SU-DHL-6 (cell line): ENCODE measurements around the gene ZNF3.

Experiments
- H2AFZ ChIP-seq: fragments of 200-600 bp; sonication (generic); 2 replicates; pipeline ENCODE4 v1.6.1; 2014; ENCODE audit warnings: low read depth, mild to moderate bottlenecking, moderate library complexity, mixed read lengths, antibody characterized with exemption, low read length; ENCODE audit not compliant: severe bottlenecking
- H3F3A ChIP-seq: fragments of 200-600 bp; shearing (Covaris generic); 2 replicates; pipeline ENCODE4 v1.6.0; 2016; ENCODE audit warnings: antibody characterized with exemption, mild to moderate bottlenecking; ENCODE audit not compliant: insufficient read depth
- H3K27ac ChIP-seq: fragments of 200-600 bp; sonication (generic); 2 replicates; pipeline ENCODE4 v1.5.1; 2016; ENCODE audit warnings: low read depth, mild to moderate bottlenecking, low read length, moderate library complexity, mixed read lengths
- H3K27me3 ChIP-seq: fragments of 200-600 bp; sonication (generic), shearing (Covaris generic); 2 replicates; pipeline ENCODE4 v1.6.0; 2014; ENCODE audit warnings: mild to moderate bottlenecking, low read length
- H3K36me3 ChIP-seq: fragments of 200-600 bp; sonication (generic); 2 replicates; pipeline ENCODE4 v1.6.1; 2014; ENCODE audit warnings: mild to moderate bottlenecking, low read length, mixed read lengths
- H3K4me2 ChIP-seq: fragments of 300-600, 200-600 bp; shearing (Covaris generic), sonication (generic); 2 replicates; pipeline ENCODE4 v1.6.0; 2014; ENCODE audit warnings: low read length, low read depth, mild to moderate bottlenecking; ENCODE audit not compliant: poor library complexity, severe bottlenecking
- H3K4me3 ChIP-seq: fragments of 200-600 bp; sonication (generic); 2 replicates; pipeline ENCODE4 v1.5.1; 2014; ENCODE audit warnings: antibody characterized with exemption, low read length, mild to moderate bottlenecking, mixed read lengths; ENCODE audit not compliant: insufficient read depth, poor library complexity, severe bottlenecking
- H3K79me2 ChIP-seq: fragments of 200-600 bp; sonication (generic); 2 replicates; pipeline ENCODE4 v1.6.1; 2014; ENCODE audit warnings: mild to moderate bottlenecking, low read length, moderate library complexity; ENCODE audit not compliant: insufficient read depth
- H3K9ac ChIP-seq: fragments of 200-600 bp; sonication (generic); 2 replicates; pipeline ENCODE4 v1.7.0; 2014; ENCODE audit warnings: mild to moderate bottlenecking, low read length
- H3K9me2 ChIP-seq: fragments of 200-600 bp; sonication (generic); replicated peaks from 2 replicates; pipeline ENCODE4 v1.6.1; 2014; ENCODE audit warnings: low read length; ENCODE audit not compliant: insufficient read depth
- H3K9me3 ChIP-seq: fragments of 200-600 bp; sonication (generic); 2 replicates; pipeline ENCODE4 v1.6.1; 2014; ENCODE audit warnings: low read length, mixed read lengths; ENCODE audit not compliant: insufficient read depth
- H4K20me1 ChIP-seq: fragments of 200-600 bp; sonication (generic); 2 replicates; pipeline ENCODE4 v1.6.1; 2014; ENCODE audit warnings: low read depth, mild to moderate bottlenecking, antibody characterized with exemption, low read length, moderate library complexity, mixed read lengths
- CTCF ChIP-seq: fragments of 200-600 bp; sonication (generic); IDR thresholded peaks from one replicate; pipeline ENCODE4 v1.5.1; 2017; ENCODE audit warnings: antibody characterized with exemption, mild to moderate bottlenecking, low read length, moderate library complexity; ENCODE audit not compliant: insufficient read depth, poor library complexity, severe bottlenecking
- EZH2phosphoT487 ChIP-seq: fragments of 200-600 bp; sonication (generic), shearing (Covaris generic); conservative IDR thresholded peaks from 2 replicates; pipeline ENCODE4 v1.6.1; 2018; ENCODE audit warnings: mild to moderate bottlenecking, antibody characterized with exemption, low read length, moderate library complexity, mixed read lengths

Gene ZNF3

GRCh38 chr7:100118388-100119071 is 37.0 kb upstream of the ZNF3 start:
- TF ChIP-seq CTCF: no peak
- TF ChIP-seq EZH2phosphoT487: no peak
- H3K9me2 ChIP-seq: no peaks in the 10 kb centered on the region
- peaks cover 9% of the 10 kb centered on the region for H3K79me2 ChIP-seq
- peak overlapping the region; percentile 52 for H2AFZ ChIP-seq
- H3K27ac ChIP-seq: peak overlapping the region; percentile 69
- H3K9ac ChIP-seq: peak overlapping the region; percentile 79
- H3K36me3 ChIP-seq: no peaks in the 10 kb centered on the region
- H3K9me3 ChIP-seq: no peaks in the 10 kb centered on the region
- H3K4me2 ChIP-seq: peak overlapping the region; percentile 73
- no peaks in the 10 kb centered on the region for H3K27me3 ChIP-seq
- peak overlapping the region; percentile 98 for H3K4me3 ChIP-seq
- peaks cover 11% of the 10 kb centered on the region for H3F3A ChIP-seq
- no peaks in the 10 kb centered on the region for H4K20me1 ChIP-seq

- H3K36me3 ChIP-seq: no peaks in the 10 kb centered on the region; the same call in 1 of the 2 replicates
Measured at GRCh38 chr7:100115026-100115425, 33.5 kb upstream of the ZNF3 start.

GRCh38 chr7:100111914-100112313 is 30.4 kb upstream of the ZNF3 start:
- no peak overlapping the region for H3K27ac ChIP-seq
- H3K4me2 ChIP-seq: no peak overlapping the region
- no peaks in the 10 kb centered on the region for H3K9me3 ChIP-seq
- no peaks in the 10 kb centered on the region for H3K9me2 ChIP-seq
- no peak overlapping the region for H2AFZ ChIP-seq
- no peaks in the 10 kb centered on the region for H3K27me3 ChIP-seq
- no peak overlapping the region for H3K9ac ChIP-seq
- H4K20me1 ChIP-seq: no peaks in the 10 kb centered on the region
- TF ChIP-seq EZH2phosphoT487: no peak
- no peak for TF ChIP-seq CTCF
- no peak overlapping the region for H3K4me3 ChIP-seq
- H3F3A ChIP-seq: no peaks in the 10 kb centered on the region
- H3K36me3 ChIP-seq: no peaks in the 10 kb centered on the region; the same call in 1 of the 2 replicates
- no peaks in the 10 kb centered on the region for H3K79me2 ChIP-seq

More at GRCh38 chr7:100115026-100115425, 33.5 kb upstream of the ZNF3 start:
- H3K27ac ChIP-seq: no peak overlapping the region
- no peak overlapping the region for H3K4me3 ChIP-seq
- H3K9ac ChIP-seq: no peak overlapping the region
- no peak overlapping the region for H3K4me2 ChIP-seq
- H3K79me2 ChIP-seq: peaks cover 9% of the 10 kb centered on the region
- H3F3A ChIP-seq: peaks cover 4% of the 10 kb centered on the region; the same call in 1 of the 2 replicates
- no peaks in the 10 kb centered on the region for H3K9me2 ChIP-seq
- no peaks in the 10 kb centered on the region for H4K20me1 ChIP-seq
- H3K27me3 ChIP-seq: no peaks in the 10 kb centered on the region
- no peak for TF ChIP-seq EZH2phosphoT487
- TF ChIP-seq CTCF: no peak
- H3K9me3 ChIP-seq: no peaks in the 10 kb centered on the region
- H2AFZ ChIP-seq: no peak overlapping the region
